ENCODE measurements around the gene KCNJ12.

GRCh38 chr17:21381076-21381706 lies 5.0 kb downstream of the KCNJ12 start:
- TF ChIP-seq, protein P1, sequence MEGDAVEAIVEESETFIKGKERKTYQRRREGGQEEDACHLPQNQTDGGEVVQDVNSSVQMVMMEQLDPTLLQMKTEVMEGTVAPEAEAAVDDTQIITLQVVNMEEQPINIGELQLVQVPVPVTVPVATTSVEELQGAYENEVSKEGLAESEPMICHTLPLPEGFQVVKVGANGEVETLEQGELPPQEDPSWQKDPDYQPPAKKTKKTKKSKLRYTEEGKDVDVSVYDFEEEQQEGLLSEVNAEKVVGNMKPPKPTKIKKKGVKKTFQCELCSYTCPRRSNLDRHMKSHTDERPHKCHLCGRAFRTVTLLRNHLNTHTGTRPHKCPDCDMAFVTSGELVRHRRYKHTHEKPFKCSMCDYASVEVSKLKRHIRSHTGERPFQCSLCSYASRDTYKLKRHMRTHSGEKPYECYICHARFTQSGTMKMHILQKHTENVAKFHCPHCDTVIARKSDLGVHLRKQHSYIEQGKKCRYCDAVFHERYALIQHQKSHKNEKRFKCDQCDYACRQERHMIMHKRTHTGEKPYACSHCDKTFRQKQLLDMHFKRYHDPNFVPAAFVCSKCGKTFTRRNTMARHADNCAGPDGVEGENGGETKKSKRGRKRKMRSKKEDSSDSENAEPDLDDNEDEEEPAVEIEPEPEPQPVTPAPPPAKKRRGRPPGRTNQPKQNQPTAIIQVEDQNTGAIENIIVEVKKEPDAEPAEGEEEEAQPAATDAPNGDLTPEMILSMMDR (conservative IDR thresholded peaks at IDR 0.05 in 1 of 2, IDR thresholded peaks at IDR 0.05 in 1 of 2; ENCODE audit: extremely low read depth in 1 of 2, insufficient read depth in 1 of 2, low read depth in 1 of 2, low read length in 2 of 2), result no peak
- TF ChIP-seq EZH2 (IDR thresholded peaks at IDR 0.05; ENCODE audit: borderline replicate concordance, low read length), result no peak
